Measurements from ENCODE around the gene WNT3A.

The WNT3A gene

DNA sequence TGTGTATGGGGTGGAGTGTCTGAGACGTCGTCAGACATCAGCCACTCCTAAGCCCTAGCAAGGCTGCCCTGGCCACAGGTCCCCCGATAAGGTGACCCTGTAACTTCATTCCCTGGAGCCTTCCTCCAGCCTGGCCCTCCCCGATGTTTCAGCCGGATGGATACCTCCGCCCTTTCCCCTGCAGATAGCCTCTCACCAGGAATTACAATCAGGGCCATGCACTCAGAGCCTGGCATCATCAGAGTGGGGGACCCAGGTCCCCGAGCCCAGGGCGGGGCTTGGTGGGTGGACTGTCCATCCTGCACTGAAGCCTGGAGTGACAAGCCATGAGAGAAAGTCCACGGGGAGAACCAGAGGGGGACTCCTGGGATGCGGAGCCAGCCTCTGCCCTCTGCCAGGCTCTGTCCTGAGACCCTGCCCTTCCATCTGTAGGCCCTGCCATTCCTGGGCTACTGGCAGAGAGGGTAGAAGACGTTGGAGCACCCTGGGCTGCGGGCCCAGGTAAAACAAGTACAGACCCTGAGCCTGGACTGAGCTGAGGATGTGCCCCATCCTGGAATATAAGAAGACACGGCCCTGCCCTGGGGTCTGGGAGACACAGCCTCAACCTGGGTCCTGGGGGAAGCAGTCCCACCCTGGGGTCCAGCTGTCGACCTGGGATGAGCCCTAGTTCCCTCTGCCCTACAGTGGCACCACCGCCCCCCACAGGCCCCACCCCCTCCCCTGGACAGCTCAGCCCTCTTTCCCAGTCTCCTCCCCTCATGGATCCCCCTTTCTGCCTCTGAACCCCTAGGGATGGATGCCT, 58.9 kb downstream of the WNT3A start:
- TF ChIP-seq ZFP30 (CRISPR knock-in tag; IDR thresholded peaks at IDR 0.05) (no peak), ZNF565 (CRISPR knock-in tag; conservative IDR thresholded peaks at IDR 0.05; ENCODE audit: low read depth) (no peak), SNAI2 (CRISPR knock-in tag; IDR thresholded peaks at IDR 0.05) (no peak), OSR1 (CRISPR knock-in tag; IDR thresholded peaks at IDR 0.05) (no peak), RARB (CRISPR knock-in tag; IDR thresholded peaks at IDR 0.05) (no peak)
- TF ChIP-seq, protein P1, sequence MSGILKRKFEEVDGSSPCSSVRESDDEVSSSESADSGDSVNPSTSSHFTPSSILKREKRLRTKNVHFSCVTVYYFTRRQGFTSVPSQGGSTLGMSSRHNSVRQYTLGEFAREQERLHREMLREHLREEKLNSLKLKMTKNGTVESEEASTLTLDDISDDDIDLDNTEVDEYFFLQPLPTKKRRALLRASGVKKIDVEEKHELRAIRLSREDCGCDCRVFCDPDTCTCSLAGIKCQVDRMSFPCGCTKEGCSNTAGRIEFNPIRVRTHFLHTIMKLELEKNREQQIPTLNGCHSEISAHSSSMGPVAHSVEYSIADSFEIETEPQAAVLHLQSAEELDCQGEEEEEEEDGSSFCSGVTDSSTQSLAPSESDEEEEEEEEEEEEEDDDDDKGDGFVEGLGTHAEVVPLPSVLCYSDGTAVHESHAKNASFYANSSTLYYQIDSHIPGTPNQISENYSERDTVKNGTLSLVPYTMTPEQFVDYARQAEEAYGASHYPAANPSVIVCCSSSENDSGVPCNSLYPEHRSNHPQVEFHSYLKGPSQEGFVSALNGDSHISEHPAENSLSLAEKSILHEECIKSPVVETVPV (CRISPR knock-in tag; IDR thresholded peaks at IDR 0.05): no peak
- no peak for ATAC-seq

DNA sequence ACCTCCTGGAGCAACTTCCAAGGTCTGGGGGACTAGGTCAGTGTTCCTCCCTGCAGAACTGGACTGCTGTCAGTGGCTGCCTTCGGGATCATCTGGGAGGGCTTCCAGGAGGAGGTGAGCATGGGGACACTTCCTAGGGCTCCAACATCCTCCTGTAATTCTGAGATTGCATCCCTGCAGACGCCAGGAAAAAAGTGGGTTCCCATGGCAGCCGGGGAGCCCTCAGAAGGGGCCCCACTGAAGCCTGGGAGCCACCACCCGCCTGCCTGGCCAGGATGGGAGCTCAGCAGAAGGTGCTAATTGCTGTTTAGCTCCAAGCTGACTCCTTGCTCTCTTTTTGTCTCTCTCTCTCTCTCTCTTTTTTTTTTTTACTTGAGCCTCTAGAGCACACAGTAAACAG, 59.6 kb downstream of the WNT3A start:
- TF ChIP-seq ZNF565 (CRISPR knock-in tag; conservative IDR thresholded peaks at IDR 0.05; ENCODE audit: low read depth) (no peak), PPARA (CRISPR knock-in tag; IDR thresholded peaks at IDR 0.05; ENCODE audit: borderline replicate concordance) (no peak), ESRRG (CRISPR knock-in tag; IDR thresholded peaks at IDR 0.05) (no peak), CSDC2 (CRISPR knock-in tag; IDR thresholded peaks at IDR 0.05) (no peak), RARB (CRISPR knock-in tag; IDR thresholded peaks at IDR 0.05) (no peak), SNAI2 (CRISPR knock-in tag; IDR thresholded peaks at IDR 0.05) (no peak), ARNTL (CRISPR knock-in tag; IDR thresholded peaks at IDR 0.05; ENCODE audit: borderline replicate concordance, low read depth) (no peak), TOX (CRISPR knock-in tag; IDR thresholded peaks at IDR 0.05; ENCODE audit: borderline replicate concordance) (no peak), ZC3H10 (CRISPR knock-in tag; IDR thresholded peaks at IDR 0.05) (no peak), ISL1 (CRISPR knock-in tag; IDR thresholded peaks at IDR 0.05) (no peak)
- TF ChIP-seq, protein P2, sequence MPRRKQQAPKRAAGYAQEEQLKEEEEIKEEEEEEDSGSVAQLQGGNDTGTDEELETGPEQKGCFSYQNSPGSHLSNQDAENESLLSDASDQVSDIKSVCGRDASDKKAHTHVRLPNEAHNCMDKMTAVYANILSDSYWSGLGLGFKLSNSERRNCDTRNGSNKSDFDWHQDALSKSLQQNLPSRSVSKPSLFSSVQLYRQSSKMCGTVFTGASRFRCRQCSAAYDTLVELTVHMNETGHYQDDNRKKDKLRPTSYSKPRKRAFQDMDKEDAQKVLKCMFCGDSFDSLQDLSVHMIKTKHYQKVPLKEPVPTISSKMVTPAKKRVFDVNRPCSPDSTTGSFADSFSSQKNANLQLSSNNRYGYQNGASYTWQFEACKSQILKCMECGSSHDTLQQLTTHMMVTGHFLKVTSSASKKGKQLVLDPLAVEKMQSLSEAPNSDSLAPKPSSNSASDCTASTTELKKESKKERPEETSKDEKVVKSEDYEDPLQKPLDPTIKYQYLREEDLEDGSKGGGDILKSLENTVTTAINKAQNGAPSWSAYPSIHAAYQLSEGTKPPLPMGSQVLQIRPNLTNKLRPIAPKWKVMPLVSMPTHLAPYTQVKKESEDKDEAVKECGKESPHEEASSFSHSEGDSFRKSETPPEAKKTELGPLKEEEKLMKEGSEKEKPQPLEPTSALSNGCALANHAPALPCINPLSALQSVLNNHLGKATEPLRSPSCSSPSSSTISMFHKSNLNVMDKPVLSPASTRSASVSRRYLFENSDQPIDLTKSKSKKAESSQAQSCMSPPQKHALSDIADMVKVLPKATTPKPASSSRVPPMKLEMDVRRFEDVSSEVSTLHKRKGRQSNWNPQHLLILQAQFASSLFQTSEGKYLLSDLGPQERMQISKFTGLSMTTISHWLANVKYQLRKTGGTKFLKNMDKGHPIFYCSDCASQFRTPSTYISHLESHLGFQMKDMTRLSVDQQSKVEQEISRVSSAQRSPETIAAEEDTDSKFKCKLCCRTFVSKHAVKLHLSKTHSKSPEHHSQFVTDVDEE (CRISPR knock-in tag; IDR thresholded peaks at IDR 0.05): no peak
- TF ChIP-seq, protein P3, sequence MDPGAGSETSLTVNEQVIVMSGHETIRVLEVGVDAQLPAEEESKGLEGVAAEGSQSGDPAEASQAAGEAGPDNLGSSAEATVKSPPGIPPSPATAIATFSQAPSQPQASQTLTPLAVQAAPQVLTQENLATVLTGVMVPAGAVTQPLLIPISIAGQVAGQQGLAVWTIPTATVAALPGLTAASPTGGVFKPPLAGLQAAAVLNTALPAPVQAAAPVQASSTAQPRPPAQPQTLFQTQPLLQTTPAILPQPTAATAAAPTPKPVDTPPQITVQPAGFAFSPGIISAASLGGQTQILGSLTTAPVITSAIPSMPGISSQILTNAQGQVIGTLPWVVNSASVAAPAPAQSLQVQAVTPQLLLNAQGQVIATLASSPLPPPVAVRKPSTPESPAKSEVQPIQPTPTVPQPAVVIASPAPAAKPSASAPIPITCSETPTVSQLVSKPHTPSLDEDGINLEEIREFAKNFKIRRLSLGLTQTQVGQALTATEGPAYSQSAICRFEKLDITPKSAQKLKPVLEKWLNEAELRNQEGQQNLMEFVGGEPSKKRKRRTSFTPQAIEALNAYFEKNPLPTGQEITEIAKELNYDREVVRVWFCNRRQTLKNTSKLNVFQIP (CRISPR knock-in tag; IDR thresholded peaks at IDR 0.05; ENCODE audit: borderline replicate concordance, low read depth): no peak
- TF ChIP-seq, protein P4, sequence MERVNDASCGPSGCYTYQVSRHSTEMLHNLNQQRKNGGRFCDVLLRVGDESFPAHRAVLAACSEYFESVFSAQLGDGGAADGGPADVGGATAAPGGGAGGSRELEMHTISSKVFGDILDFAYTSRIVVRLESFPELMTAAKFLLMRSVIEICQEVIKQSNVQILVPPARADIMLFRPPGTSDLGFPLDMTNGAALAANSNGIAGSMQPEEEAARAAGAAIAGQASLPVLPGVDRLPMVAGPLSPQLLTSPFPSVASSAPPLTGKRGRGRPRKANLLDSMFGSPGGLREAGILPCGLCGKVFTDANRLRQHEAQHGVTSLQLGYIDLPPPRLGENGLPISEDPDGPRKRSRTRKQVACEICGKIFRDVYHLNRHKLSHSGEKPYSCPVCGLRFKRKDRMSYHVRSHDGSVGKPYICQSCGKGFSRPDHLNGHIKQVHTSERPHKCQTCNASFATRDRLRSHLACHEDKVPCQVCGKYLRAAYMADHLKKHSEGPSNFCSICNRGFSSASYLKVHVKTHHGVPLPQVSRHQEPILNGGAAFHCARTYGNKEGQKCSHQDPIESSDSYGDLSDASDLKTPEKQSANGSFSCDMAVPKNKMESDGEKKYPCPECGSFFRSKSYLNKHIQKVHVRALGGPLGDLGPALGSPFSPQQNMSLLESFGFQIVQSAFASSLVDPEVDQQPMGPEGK (CRISPR knock-in tag; IDR thresholded peaks at IDR 0.05; ENCODE audit: borderline replicate concordance): no peak
- no peak for ATAC-seq

DNA sequence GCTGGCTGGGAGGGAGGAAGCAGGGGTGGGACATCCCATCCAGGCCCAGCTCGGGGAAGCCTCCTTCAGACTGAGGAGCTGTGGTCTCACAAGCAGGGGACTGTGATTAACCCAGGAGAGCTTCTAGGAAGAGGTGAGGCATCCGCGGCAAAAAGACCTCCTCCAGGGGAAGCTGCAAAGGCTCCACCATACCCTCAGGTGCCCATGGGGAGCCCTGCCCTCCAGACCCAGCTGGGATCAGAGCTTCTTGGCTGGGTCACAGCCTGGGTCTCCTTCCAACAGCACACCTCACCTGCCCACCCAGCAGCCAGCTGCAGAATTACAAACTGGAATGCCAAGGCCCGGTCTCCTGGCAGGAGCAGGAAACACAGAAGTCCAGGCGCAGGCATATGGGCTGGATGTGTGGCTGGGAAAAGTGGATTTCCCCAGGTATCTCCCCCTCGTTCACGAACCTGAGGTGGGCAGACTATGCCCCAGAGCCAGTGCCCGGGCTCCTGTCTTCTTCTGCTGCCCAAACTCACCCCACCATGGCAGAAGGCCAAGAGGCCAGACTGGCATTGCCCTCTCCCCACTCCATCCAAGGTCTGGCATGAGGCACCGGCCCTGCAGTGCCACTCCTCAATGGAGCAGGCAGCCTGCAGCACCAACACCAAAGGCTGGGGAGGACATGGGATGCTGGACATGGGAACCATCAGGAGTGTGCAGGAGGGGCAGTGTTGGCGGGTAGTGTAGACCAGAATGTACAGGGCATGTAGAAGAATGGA, 60.3 kb downstream of the WNT3A start:
- TF ChIP-seq GLIS3 (CRISPR knock-in tag; IDR thresholded peaks at IDR 0.05): no peak
- TF ChIP-seq, protein P2 (CRISPR knock-in tag; IDR thresholded peaks at IDR 0.05): no peak
- no peak for TF ChIP-seq ARNTL (CRISPR knock-in tag; IDR thresholded peaks at IDR 0.05; ENCODE audit: borderline replicate concordance, low read depth)
- TF ChIP-seq ZNF8 (CRISPR knock-in tag; IDR thresholded peaks at IDR 0.05): no peak
- no peak for TF ChIP-seq ZNF565 (CRISPR knock-in tag; conservative IDR thresholded peaks at IDR 0.05; ENCODE audit: low read depth)
- TF ChIP-seq, protein P1 (CRISPR knock-in tag; IDR thresholded peaks at IDR 0.05): no peak
- no peak for TF ChIP-seq TCF4 (CRISPR knock-in tag; IDR thresholded peaks at IDR 0.05; ENCODE audit: borderline replicate concordance)
- TF ChIP-seq, protein P3 (CRISPR knock-in tag; IDR thresholded peaks at IDR 0.05; ENCODE audit: borderline replicate concordance, low read depth): no peak
- TF ChIP-seq CSDC2 (CRISPR knock-in tag; IDR thresholded peaks at IDR 0.05): no peak
- no peak for TF ChIP-seq ZFP3 (CRISPR knock-in tag; IDR thresholded peaks at IDR 0.05)
- ATAC-seq: no peak
